Measurements from ENCODE around the gene ATXN10.

- no peak for TF ChIP-seq CTCF (IDR thresholded peaks at IDR 0.05)
- no peak for TF ChIP-seq POLR2A (IDR thresholded peaks at IDR 0.05)
Measured at GRCh38 chr22:45885941-45886395, 214.3 kb downstream of the ATXN10 start.
